HFF-Myc (cell line): Measurements from ENCODE around the gene GKN2.

Source experiments
- DNase-seq: peaks from one replicate; pipeline ENCODE4 v3.0.0-alpha.2; 2011; ENCODE audit warnings: low read depth; ENCODE audit errors: extremely low read depth
- H3K4me3 ChIP-seq: replicated peaks from 2 replicates; pipeline ENCODE4 v1.5.1; 2011; ENCODE audit warnings: low read depth, mild to moderate bottlenecking, control low read depth, low read length
- CTCF ChIP-seq: IDR thresholded peaks from 2 replicates; pipeline ENCODE4 v1.5.1; 2012; ENCODE audit warnings: mild to moderate bottlenecking, low read depth, low read length, control low read depth; ENCODE audit errors: missing control alignments

Gene GKN2

GRCh38 chr2:68992933-68993332 is 40.2 kb upstream of the GKN2 start:
- DNase-seq, result no peak
- TF ChIP-seq CTCF, result no peak
- H3K4me3 ChIP-seq, result no peak overlapping the region

GRCh38 chr2:68992341-68992740 is 39.6 kb upstream of the GKN2 start:
- no peak for DNase-seq
- TF ChIP-seq CTCF, result no peak
- no peak overlapping the region for H3K4me3 ChIP-seq

- no peak overlapping the region for H3K4me3 ChIP-seq
- DNase-seq, result no peak
- no peak for TF ChIP-seq CTCF
Measured at GRCh38 chr2:68989035-68989434, 36.3 kb upstream of the GKN2 start.

GRCh38 chr2:68987021-68987503 is 34.4 kb upstream of the GKN2 start:
- H3K4me3 ChIP-seq, result no peak overlapping the region
- DNase-seq, result no peak
- no peak for TF ChIP-seq CTCF

- no peak for TF ChIP-seq CTCF
- no peak for DNase-seq
- no peak overlapping the region for H3K4me3 ChIP-seq
Measured at GRCh38 chr2:68980956-68981355, 28.3 kb upstream of the GKN2 start.

GRCh38 chr2:68978098-68978497 is 25.4 kb upstream of the GKN2 start:
- H3K4me3 ChIP-seq, result no peak overlapping the region
- TF ChIP-seq CTCF, result no peak

GRCh38 chr2:68977453-68977852 is 24.8 kb upstream of the GKN2 start:
- no peak for DNase-seq
- H3K4me3 ChIP-seq, result no peak overlapping the region
- TF ChIP-seq CTCF, result no peak

More at GRCh38 chr2:68978098-68978497, 25.4 kb upstream of the GKN2 start:
- DNase-seq, result no peak
